ENCODE measurements around the gene SLC16A12.

The SLC16A12 gene

GRCh38 chr10:89450901-89451300 is 84.5 kb downstream of the SLC16A12 start:
- TF ChIP-seq SIN3A (IDR thresholded peaks at IDR 0.05; ENCODE audit: borderline replicate concordance, insufficient read depth, low read length) (no peak), REST (IDR thresholded peaks at IDR 0.05; ENCODE audit: insufficient read depth in 1 of 2, low read depth in 2 of 2, low read length in 2 of 2) (no peak), FOXP2 (optimal IDR thresholded peaks at IDR 0.05; ENCODE audit: borderline replicate concordance, extremely low read depth, extremely low read length, insufficient read depth) (no peak), POLR2AphosphoS5 (IDR thresholded peaks at IDR 0.05; ENCODE audit: low read depth, low read length) (no peak)

- no peak for TF ChIP-seq REST (IDR thresholded peaks at IDR 0.05; ENCODE audit: insufficient read depth in 1 of 2, low read depth in 2 of 2, low read length in 2 of 2)
- no peak for TF ChIP-seq FOXP2 (optimal IDR thresholded peaks at IDR 0.05; ENCODE audit: borderline replicate concordance, extremely low read depth, extremely low read length, insufficient read depth)
- TF ChIP-seq SIN3A (IDR thresholded peaks at IDR 0.05; ENCODE audit: borderline replicate concordance, insufficient read depth, low read length), result no peak
- TF ChIP-seq POLR2AphosphoS5 (IDR thresholded peaks at IDR 0.05; ENCODE audit: low read depth, low read length), result no peak
- no peak for TF ChIP-seq TAF1 (IDR thresholded peaks at IDR 0.05; ENCODE audit: borderline replicate concordance, insufficient read depth, low read length)
Observed at GRCh38 chr10:89442289-89442688, 93.1 kb downstream of the SLC16A12 start.

- TF ChIP-seq SIN3A (IDR thresholded peaks at IDR 0.05; ENCODE audit: borderline replicate concordance, insufficient read depth, low read length) (no peak), POLR2AphosphoS5 (IDR thresholded peaks at IDR 0.05; ENCODE audit: low read depth, low read length) (no peak), REST (IDR thresholded peaks at IDR 0.05; ENCODE audit: insufficient read depth in 1 of 2, low read depth in 2 of 2, low read length in 2 of 2) (no peak), TAF1 (IDR thresholded peaks at IDR 0.05; ENCODE audit: borderline replicate concordance, insufficient read depth, low read length) (no peak), FOXP2 (optimal IDR thresholded peaks at IDR 0.05; ENCODE audit: borderline replicate concordance, extremely low read depth, extremely low read length, insufficient read depth) (no peak)
Observed at GRCh38 chr10:89440226-89441009, 95.0 kb downstream of the SLC16A12 start.

GRCh38 chr10:89438525-89438924 is 96.9 kb downstream of the SLC16A12 start:
- TF ChIP-seq REST (IDR thresholded peaks at IDR 0.05; ENCODE audit: insufficient read depth in 1 of 2, low read depth in 2 of 2, low read length in 2 of 2), result no peak
- TF ChIP-seq SIN3A (IDR thresholded peaks at IDR 0.05; ENCODE audit: borderline replicate concordance, insufficient read depth, low read length), result no peak
- TF ChIP-seq TAF1 (IDR thresholded peaks at IDR 0.05; ENCODE audit: borderline replicate concordance, insufficient read depth, low read length), result no peak
- TF ChIP-seq FOXP2 (optimal IDR thresholded peaks at IDR 0.05; ENCODE audit: borderline replicate concordance, extremely low read depth, extremely low read length, insufficient read depth), result no peak
- TF ChIP-seq POLR2AphosphoS5 (IDR thresholded peaks at IDR 0.05; ENCODE audit: low read depth, low read length), result no peak

Measured in PFSK-1 (cell line).